ENCODE measurements around the gene SPDYE18.
"Not testable (repeated sequence)": the region's sequence is repeated elsewhere in the genome, so short reads cannot be mapped to it uniquely, and the experiment has no call there.

Gene SPDYE18

DNA sequence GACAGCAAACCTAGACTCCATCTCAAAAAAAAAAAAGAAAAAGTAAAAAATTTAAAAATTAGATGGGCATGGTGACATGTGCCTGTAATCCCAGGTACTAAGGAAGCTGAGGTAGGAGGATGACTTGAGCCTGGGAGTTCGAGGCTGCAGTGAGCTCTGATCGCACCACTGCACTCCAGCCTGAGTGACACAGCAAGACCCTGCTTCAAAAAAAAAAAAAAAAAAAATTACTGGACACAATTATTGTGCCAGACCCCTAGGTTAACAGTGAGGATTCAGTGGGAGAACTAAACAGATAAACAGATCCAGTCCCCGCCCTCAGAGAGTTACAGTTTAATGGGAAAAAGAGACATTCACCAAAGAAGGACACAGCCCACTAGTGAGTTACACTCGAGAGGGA lies 1.4 kb upstream of the SPDYE18 start:
- peaks cover 14% of the 10 kb centered on the region for H3K4me1 Mint-ChIP-seq
- CTCF ChIA-PET, H3K27me3 Mint-ChIP-seq, DNase-seq, H3K9me3 Mint-ChIP-seq, H3K27ac Mint-ChIP-seq, H3K36me3 Mint-ChIP-seq, H3K4me3 Mint-ChIP-seq: not testable (repeated sequence)

- H3K36me3 Mint-ChIP-seq, H3K9me3 Mint-ChIP-seq, H3K27ac Mint-ChIP-seq, H3K4me1 Mint-ChIP-seq, H3K4me3 Mint-ChIP-seq, CTCF ChIA-PET, DNase-seq, H3K27me3 Mint-ChIP-seq: not testable (repeated sequence)
These were observed 30.1 kb downstream of the SPDYE18 start, which contains the start of gene SPDYE17 for GRCh38 chr7:77032261-77032660. TSS of gene SPDYE17 (minus strand) at chr7:77032361. CDS start at chr7:77030570, 1,791 bp downstream.

GRCh38 chr7:77026349-77026748 lies 36.0 kb downstream of the SPDYE18 start:
- H3K27ac Mint-ChIP-seq, H3K4me1 Mint-ChIP-seq, CTCF ChIA-PET, H3K4me3 Mint-ChIP-seq, H3K36me3 Mint-ChIP-seq, H3K9me3 Mint-ChIP-seq, H3K27me3 Mint-ChIP-seq, DNase-seq: not testable (repeated sequence)

- H3K27me3 Mint-ChIP-seq, H3K36me3 Mint-ChIP-seq, H3K27ac Mint-ChIP-seq, DNase-seq, H3K4me3 Mint-ChIP-seq, CTCF ChIA-PET, H3K4me1 Mint-ChIP-seq, H3K9me3 Mint-ChIP-seq: not testable (repeated sequence)
These were observed 52.2 kb downstream of the SPDYE18 start for GRCh38 chr7:77010074-77010680.

DNA sequence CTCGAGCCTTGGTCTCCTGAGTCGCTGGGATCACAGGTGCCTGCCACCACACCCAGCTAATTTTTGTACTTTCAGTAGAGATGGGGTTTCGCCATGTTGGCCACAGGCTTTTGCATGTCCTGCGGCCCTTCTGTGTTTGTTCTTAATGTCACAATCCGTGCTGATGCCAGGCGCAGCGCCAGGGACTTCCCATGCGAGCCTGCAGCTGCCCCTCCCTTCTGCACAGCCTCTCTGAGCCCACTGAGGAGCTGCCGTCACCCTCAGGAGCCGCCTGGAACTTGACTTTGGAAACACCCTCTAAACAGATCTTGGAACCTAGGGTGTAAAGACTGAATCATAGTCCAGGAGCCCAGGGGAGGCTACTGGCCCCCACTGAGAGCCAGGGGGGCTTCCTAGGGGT lies 54.4 kb downstream of the SPDYE18 start:
- H3K36me3 Mint-ChIP-seq, H3K9me3 Mint-ChIP-seq, DNase-seq, H3K4me3 Mint-ChIP-seq, H3K27me3 Mint-ChIP-seq, CTCF ChIA-PET, H3K4me1 Mint-ChIP-seq, H3K27ac Mint-ChIP-seq: not testable (repeated sequence)

GRCh38 chr7:77006127-77007110 lies 55.9 kb downstream of the SPDYE18 start:
- H3K27me3 Mint-ChIP-seq, H3K4me1 Mint-ChIP-seq, H3K36me3 Mint-ChIP-seq, H3K27ac Mint-ChIP-seq, H3K4me3 Mint-ChIP-seq, CTCF ChIA-PET, DNase-seq, H3K9me3 Mint-ChIP-seq: not testable (repeated sequence)

- DNase-seq, H3K27me3 Mint-ChIP-seq, H3K9me3 Mint-ChIP-seq, H3K36me3 Mint-ChIP-seq, H3K4me3 Mint-ChIP-seq, H3K4me1 Mint-ChIP-seq, CTCF ChIA-PET, H3K27ac Mint-ChIP-seq: not testable (repeated sequence)
These were observed 56.8 kb downstream of the SPDYE18 start for GRCh38 chr7:77005461-77006057.

DNA sequence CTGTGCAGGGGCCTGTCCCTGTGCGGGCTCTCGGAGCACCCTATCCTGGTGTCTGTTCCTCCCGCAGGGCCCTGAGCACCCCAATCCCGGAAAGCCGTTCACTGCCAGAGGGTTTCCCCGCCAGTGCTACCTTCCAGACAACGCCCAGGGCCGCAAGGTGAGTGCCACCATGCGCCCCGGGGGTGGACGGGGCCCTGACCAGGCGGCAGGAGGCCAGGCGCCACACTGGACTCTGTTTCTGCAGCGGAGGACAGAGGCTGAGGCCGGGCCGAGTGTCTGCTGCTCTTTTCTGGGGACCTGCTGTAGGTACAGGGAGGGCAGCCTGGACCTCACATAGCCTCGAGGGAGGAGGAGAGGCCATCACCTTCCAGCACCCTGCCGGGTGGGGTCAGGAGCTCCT lies 58.2 kb downstream of the SPDYE18 start:
- CTCF ChIA-PET: not testable (repeated sequence)

DNA sequence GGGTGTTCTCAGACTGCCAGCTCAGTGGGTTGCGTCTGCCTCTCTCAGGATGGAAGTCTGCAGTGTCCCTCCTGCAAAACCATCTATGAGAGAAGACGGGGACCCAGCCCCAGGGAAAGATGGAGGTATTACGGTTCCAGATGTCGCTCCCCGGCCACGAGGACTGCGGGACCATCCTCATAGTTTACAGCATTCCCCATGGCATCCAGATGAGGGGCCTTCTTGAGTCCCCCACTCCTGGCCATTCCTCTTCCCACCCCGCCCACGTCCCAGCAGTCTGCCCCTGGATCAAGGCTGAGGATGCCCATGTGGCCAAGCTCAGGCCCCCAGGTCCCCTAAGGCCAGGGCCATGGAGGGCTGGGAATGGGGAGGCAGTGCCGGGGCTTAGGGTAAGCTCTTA lies 59.1 kb downstream of the SPDYE18 start:
- CTCF ChIA-PET, H3K27ac Mint-ChIP-seq, H3K9me3 Mint-ChIP-seq, H3K36me3 Mint-ChIP-seq, H3K4me3 Mint-ChIP-seq, H3K4me1 Mint-ChIP-seq, H3K27me3 Mint-ChIP-seq, DNase-seq: not testable (repeated sequence)

More for the DNA sequence above, 58.2 kb downstream of the SPDYE18 start:
- not testable (repeated sequence) for H3K4me1 Mint-ChIP-seq, H3K36me3 Mint-ChIP-seq, H3K27me3 Mint-ChIP-seq, H3K4me3 Mint-ChIP-seq, DNase-seq, H3K9me3 Mint-ChIP-seq, H3K27ac Mint-ChIP-seq

DNA sequence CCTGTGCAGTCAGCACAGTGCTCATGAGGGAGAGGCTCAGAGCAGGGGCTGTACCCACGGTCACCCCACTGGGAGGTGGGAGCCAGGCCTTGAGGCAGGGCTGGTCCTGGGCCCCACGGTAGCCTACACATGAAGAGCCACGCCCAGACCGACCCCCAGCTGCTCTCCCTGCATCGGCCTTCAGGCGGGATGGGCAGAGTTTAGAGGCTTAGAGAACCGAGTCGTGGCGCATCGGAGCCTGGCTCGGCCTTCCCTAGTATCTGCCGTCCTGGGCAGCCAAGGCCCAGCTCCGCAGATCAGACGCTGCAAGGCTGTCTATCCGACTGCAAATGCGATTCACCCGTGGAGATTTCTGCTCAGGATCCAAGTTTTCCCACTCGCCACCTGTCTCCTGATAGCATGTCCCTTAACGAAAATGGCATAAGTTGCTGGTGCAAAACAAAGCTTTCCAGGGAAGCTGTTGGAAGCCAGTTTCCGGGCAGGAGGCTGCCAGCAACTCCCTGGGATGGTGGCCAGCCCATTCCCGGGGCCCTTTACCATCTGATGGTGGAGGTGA lies 59.6 kb downstream of the SPDYE18 start:
- H3K27me3 Mint-ChIP-seq, H3K27ac Mint-ChIP-seq, H3K36me3 Mint-ChIP-seq, CTCF ChIA-PET, DNase-seq, H3K4me3 Mint-ChIP-seq, H3K9me3 Mint-ChIP-seq, H3K4me1 Mint-ChIP-seq: not testable (repeated sequence)

DNA sequence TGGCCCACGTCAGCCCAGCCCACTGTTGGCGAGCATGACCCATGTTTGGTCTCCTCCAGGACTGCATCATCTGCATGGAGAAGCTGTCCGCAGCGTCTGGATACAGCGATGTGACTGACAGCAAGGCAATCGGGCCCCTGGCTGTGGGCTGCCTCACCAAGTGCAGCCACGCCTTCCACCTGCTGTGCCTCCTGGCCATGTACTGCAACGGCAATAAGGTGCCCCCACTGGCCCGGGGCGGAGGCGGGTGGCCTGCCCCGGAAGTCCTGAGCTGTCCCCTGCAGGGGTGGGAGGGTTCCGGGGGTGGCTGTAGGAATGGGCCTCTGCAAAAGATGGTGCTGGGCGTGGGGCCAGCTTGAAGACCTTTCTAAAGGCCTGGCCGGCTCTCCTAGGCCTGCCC lies 60.3 kb downstream of the SPDYE18 start:
- H3K9me3 Mint-ChIP-seq, CTCF ChIA-PET, H3K27me3 Mint-ChIP-seq, H3K4me3 Mint-ChIP-seq, DNase-seq, H3K4me1 Mint-ChIP-seq, H3K27ac Mint-ChIP-seq, H3K36me3 Mint-ChIP-seq: not testable (repeated sequence)

Data from activated naive CD4-positive, alpha-beta T cell treated with anti-CD3 and anti-CD28 coated beads, Interleukin-2, amount 10 ng/mL, durations not matched to agents 7 days and 5 days (primary cell).